Kidney (tissue), 14 donors: ENCODE measurements around the gene WNK2. TPM values are rescaled to one million over a fixed set of nuclear protein-coding genes. Genes with fewer than 3 reads are reported as not detected.

Source experiments
- DNase-seq, 5 donors: peaks; one replicate each; pipeline ENCODE4 v3.0.0-alpha.2; 2013 to 2020
- FAIRE-seq: peaks from 2 replicates; lab custom pipeline; 2012; peaks lifted over from hg19 to GRCh38; lab: Jason Lieb, UNC
- H3K27ac ChIP-seq, 2 donors: one replicate each; pipeline ENCODE4 v1.7.0; 2013; ENCODE audit warnings: low read depth in 2 of 2, low read length in 2 of 2, inconsistent platforms in 1 of 2
- H3K27me3 ChIP-seq: one replicate; pipeline ENCODE4 v1.7.1; 2013; ENCODE audit warnings: low read length, inconsistent platforms; ENCODE audit not compliant: control insufficient read depth, insufficient read depth
- H3K36me3 ChIP-seq, 3 donors: one replicate each; pipeline versions ENCODE4 v1.7.0 to v1.7.1; 2013; ENCODE audit warnings: low read length in 3 of 3, control low read depth in 1 of 3, inconsistent platforms in 1 of 3; ENCODE audit not compliant: insufficient read depth in 3 of 3, control insufficient read depth in 2 of 3
- H3K4me1 ChIP-seq, 3 donors: one replicate each; pipeline versions ENCODE4 v1.7.0 to v1.7.1; 2013; ENCODE audit warnings: low read length in 3 of 3, inconsistent platforms in 1 of 3, low read depth in 1 of 3; ENCODE audit not compliant: control insufficient read depth in 2 of 3, insufficient read depth in 2 of 3
- H3K4me3 ChIP-seq, 3 donors: one replicate each; pipeline versions ENCODE4 v1.7.0 to v1.8.1; 2013; ENCODE audit warnings: low read length in 3 of 3, control low read depth in 1 of 3, inconsistent platforms in 1 of 3
- H3K9ac ChIP-seq, 3 donors: one replicate each; pipeline versions ENCODE4 v1.7.0 to v1.7.1; 2013; ENCODE audit warnings: low read length in 3 of 3, control low read depth in 1 of 3, inconsistent platforms in 1 of 3
- H3K9me3 ChIP-seq, 3 donors: one replicate each; pipeline versions ENCODE4 v1.7.0 to v1.7.1; 2013; ENCODE audit warnings: low read length in 3 of 3, control low read depth in 1 of 3, inconsistent platforms in 1 of 3; ENCODE audit not compliant: control insufficient read depth in 2 of 3, insufficient read depth in 1 of 3
- CTCF ChIP-seq: IDR thresholded peaks from 3 replicates; pipeline ENCODE4 v1.5.1; 2012; ENCODE audit warnings: mild to moderate bottlenecking, moderate library complexity, borderline replicate concordance; ENCODE audit not compliant: insufficient read depth; ENCODE audit errors: extremely low read depth
- intact Hi-C: fragments of 100-400 bp; cut with DNase I; formaldehyde crosslinking; loops from one replicate; pipeline ENCODE4 v1.11.1; 2022
- polyA plus RNA-seq: library from polyadenylated mRNA; stranded (reverse); fragments of 350-450 nt; fragmentation: Illumina TruSeq; extraction: RNeasy Lipid Tissue Mini Kit (QIAGEN cat#74804); gene quantifications from one replicate; pipeline ENCODE4 v1.2.3, GENCODE V29; 2014; ENCODE audit warnings: low read depth, low replicate concordance; ENCODE audit not compliant: insufficient read depth
- total RNA-seq: library from RNA; stranded (reverse); fragmentation: NEBNext Ultra II Directional; extraction: Animal tissue kit (Norgen Biotek cat#: 25700); gene quantifications from one replicate; pipeline ENCODE4 v1.2.1, GENCODE V29; 2021
- donor health status: control.
- donor health status: control.
- donor health status: control.
- donor health status: control.
- donor health status: control.
- donor health status: DM: yes; HTN: yes; CAD: no.
- donor health status: Normal renal cell carcinoma (clear cell type).

Gene WNK2
- total and polyA plus RNA-seq, 2 donors from 2014 or later = 1.5 to 4.8 TPM

GRCh38 chr9:93177676-93178075 lies 6.3 kb upstream of the WNK2 start:
- no peak for DNase-seq
- no peak for FAIRE-seq
- Histone ChIP-seq H3K9me3 (no peaks in the 10 kb centered on the region), H3K27me3 (no peaks in the 10 kb centered on the region), H3K36me3 (no peaks in the 10 kb centered on the region), H3K4me1 (no peaks in the 10 kb centered on the region), H3K4me3 (no peak overlapping the region), H3K27ac (no peak overlapping the region), H3K9ac (no peak overlapping the region)
- no peak for TF ChIP-seq CTCF
- intact Hi-C loops = loop anchor here (10.0 kb wide), 1 partner anchor 127 kb away; no protein-coding TSS in a partner anchor

- H3K9me3 ChIP-seq = no peaks in the 10 kb centered on the region
Observed at GRCh38 chr9:93178851-93179786, 4.8 kb upstream of the WNK2 start.

GRCh38 chr9:93180938-93181337 lies 3.0 kb upstream of the WNK2 start:
- Histone ChIP-seq H3K4me3 (no peak overlapping the region), H3K9ac (no peak overlapping the region), H3K27me3 (no peaks in the 10 kb centered on the region), H3K9me3 (no peaks in the 10 kb centered on the region), H3K36me3 (no peaks in the 10 kb centered on the region), H3K27ac (no peak overlapping the region), H3K4me1 (peaks cover 0 to 5% (median 2%) of the 10 kb centered on the region in 3 donors)
- no peak for TF ChIP-seq CTCF
- DNase-seq = no peak
- intact Hi-C loops = no loop called here
- no peak for FAIRE-seq

More at GRCh38 chr9:93178851-93179786, 4.8 kb upstream of the WNK2 start:
- no peaks in the 10 kb centered on the region for H3K27me3 ChIP-seq
- H3K9ac ChIP-seq = no peak overlapping the region
- no peak overlapping the region for H3K27ac ChIP-seq
- peaks cover 0 to 5% (median 2%) of the 10 kb centered on the region in 3 donors for H3K4me1 ChIP-seq
- intact Hi-C loops = loop anchor here (10.0 kb wide), 1 partner anchor 126 kb away; no protein-coding TSS in a partner anchor
- DNase-seq = no peak
- no peaks in the 10 kb centered on the region for H3K36me3 ChIP-seq
- no peak for TF ChIP-seq CTCF
- no peak for FAIRE-seq
- H3K4me3 ChIP-seq = no peak overlapping the region
